ENCODE measurements around the gene PAMR1. TPM values are rescaled to one million over a fixed set of nuclear protein-coding genes. Genes with fewer than 3 reads are reported as not detected.

PAMR1 gene
- total RNA-seq, 1 donor from 2014 or later, result 209 TPM

DNA sequence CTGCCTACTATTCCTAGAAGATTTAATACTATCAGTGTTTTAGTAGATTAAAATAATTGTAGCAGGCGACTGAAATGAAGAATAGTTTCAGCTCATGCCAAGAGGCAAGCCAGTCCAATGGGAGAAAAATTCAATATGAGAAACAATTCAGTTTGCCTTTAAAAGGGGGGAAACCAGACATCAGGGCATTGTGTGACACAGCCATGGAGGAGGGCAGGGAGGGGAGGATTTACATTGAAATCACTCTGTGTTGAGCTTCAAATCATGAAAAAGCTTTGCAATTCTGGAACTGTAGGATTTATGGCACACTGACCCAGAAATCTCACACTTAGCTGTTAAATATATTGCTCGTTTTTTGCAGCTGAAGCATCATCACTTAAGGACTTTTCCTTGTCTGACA lies 110.6 kb downstream of the PAMR1 start:
- peaks cover 15% of the 10 kb centered on the region for H3K4me1 ChIP-seq
- peaks cover 22% of the 10 kb centered on the region for H3F3A ChIP-seq (ENCODE audit: low read depth)
- H3K9me3 ChIP-seq (ENCODE audit: low read depth), result no peaks in the 10 kb centered on the region
- Mint-ChIP-seq H3K27me3 (ENCODE audit: insufficient read depth, low read depth) (peaks cover 29% of the 10 kb centered on the region), H3K9me3 (no peaks in the 10 kb centered on the region), H3K27ac (no peak overlapping the region), H3K4me1 (peaks cover 24% of the 10 kb centered on the region), H3K4me3 (no peak overlapping the region), H3K36me3 (no peaks in the 10 kb centered on the region)
- DNase-seq (ENCODE audit: low spot score), result no peak
- no peak overlapping the region for H2AFZ ChIP-seq (replicated peaks)
- peaks cover 58% of the 10 kb centered on the region for H3K27me3 ChIP-seq
- no peaks in the 10 kb centered on the region for H3K36me3 ChIP-seq
- H3K4me3 ChIP-seq, result no peak overlapping the region
- peaks cover 27% of the 10 kb centered on the region for H4K20me1 ChIP-seq (ENCODE audit: low read depth)
- H3K27ac ChIP-seq, result no peak overlapping the region
- no peak for TF ChIP-seq EZH2phosphoT487 (IDR thresholded peaks at IDR 0.05)
- TF ChIP-seq EZH2 (IDR thresholded peaks at IDR 0.05), result no peak
- TF ChIP-seq, protein P1, sequence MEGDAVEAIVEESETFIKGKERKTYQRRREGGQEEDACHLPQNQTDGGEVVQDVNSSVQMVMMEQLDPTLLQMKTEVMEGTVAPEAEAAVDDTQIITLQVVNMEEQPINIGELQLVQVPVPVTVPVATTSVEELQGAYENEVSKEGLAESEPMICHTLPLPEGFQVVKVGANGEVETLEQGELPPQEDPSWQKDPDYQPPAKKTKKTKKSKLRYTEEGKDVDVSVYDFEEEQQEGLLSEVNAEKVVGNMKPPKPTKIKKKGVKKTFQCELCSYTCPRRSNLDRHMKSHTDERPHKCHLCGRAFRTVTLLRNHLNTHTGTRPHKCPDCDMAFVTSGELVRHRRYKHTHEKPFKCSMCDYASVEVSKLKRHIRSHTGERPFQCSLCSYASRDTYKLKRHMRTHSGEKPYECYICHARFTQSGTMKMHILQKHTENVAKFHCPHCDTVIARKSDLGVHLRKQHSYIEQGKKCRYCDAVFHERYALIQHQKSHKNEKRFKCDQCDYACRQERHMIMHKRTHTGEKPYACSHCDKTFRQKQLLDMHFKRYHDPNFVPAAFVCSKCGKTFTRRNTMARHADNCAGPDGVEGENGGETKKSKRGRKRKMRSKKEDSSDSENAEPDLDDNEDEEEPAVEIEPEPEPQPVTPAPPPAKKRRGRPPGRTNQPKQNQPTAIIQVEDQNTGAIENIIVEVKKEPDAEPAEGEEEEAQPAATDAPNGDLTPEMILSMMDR (IDR thresholded peaks at IDR 0.05), result no peak
- no peaks in the 10 kb centered on the region for H3K79me2 ChIP-seq (ENCODE audit: low read depth)
- no peak overlapping the region for H3K4me2 ChIP-seq
- no peak overlapping the region for H3K9ac ChIP-seq

DNA sequence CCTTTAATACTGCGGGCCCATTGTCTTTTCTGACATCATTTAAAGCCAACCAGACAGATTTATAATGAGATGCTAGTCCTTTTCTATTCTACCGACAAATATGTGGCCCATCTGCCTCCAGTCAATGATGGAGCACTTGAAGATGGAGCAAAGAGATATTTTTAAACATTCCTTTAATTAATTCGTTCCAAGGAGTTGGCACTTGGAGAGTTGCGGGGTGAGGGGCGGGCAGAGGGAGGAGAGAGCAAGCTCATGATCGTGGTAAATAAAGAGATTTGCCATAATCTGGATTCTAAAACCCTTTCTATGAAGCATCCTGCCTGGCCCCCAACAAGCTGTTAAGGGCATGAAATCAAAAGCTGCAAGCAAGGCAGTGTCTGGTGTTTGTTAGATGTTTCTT lies 111.1 kb downstream of the PAMR1 start:
- Mint-ChIP-seq H3K9me3 (no peaks in the 10 kb centered on the region), H3K4me1 (peaks cover 24% of the 10 kb centered on the region), H3K27ac (no peak overlapping the region), H3K27me3 (ENCODE audit: insufficient read depth, low read depth) (peaks cover 26% of the 10 kb centered on the region), H3K4me3 (no peak overlapping the region), H3K36me3 (no peaks in the 10 kb centered on the region)
- Histone ChIP-seq H2AFZ (replicated peaks) (no peak overlapping the region), H3K9me3 (ENCODE audit: low read depth) (no peaks in the 10 kb centered on the region), H3K27me3 (peaks cover 54% of the 10 kb centered on the region), H3K4me2 (no peak overlapping the region), H3K79me2 (ENCODE audit: low read depth) (no peaks in the 10 kb centered on the region), H3K4me3 (no peak overlapping the region), H3K36me3 (no peaks in the 10 kb centered on the region), H4K20me1 (ENCODE audit: low read depth) (peaks cover 27% of the 10 kb centered on the region), H3K9ac (no peak overlapping the region), H3F3A (ENCODE audit: low read depth) (peaks cover 17% of the 10 kb centered on the region), H3K27ac (no peak overlapping the region), H3K4me1 (peaks cover 13% of the 10 kb centered on the region)
- no peak for DNase-seq (ENCODE audit: low spot score)
- TF ChIP-seq, protein P1 (IDR thresholded peaks at IDR 0.05), result no peak
- TF ChIP-seq EZH2phosphoT487 (IDR thresholded peaks at IDR 0.05) (no peak), EZH2 (IDR thresholded peaks at IDR 0.05) (no peak)

DNA sequence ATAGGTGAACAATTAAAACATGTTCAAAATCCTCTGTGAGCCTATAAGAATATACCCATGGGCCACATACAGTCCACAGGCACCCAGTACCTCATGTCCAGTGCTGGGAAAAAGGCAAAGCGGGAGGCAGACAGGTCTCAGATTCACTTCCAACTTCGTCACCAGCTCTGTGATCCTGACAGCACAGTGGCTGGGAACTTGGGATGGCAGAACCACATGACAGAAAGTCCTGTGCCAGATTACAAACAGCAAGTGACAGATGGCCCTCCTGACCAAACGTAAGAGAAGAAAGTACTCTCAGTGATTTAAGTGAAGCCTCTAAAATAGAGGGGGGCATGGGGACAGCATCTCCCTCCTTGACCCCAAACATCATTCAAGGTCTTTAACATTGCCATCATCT lies 111.8 kb downstream of the PAMR1 start:
- Mint-ChIP-seq H3K27ac (no peak overlapping the region), H3K27me3 (ENCODE audit: insufficient read depth, low read depth) (peaks cover 24% of the 10 kb centered on the region), H3K36me3 (no peaks in the 10 kb centered on the region), H3K9me3 (no peaks in the 10 kb centered on the region), H3K4me1 (peaks cover 24% of the 10 kb centered on the region), H3K4me3 (no peak overlapping the region)
- no peaks in the 10 kb centered on the region for H3K36me3 ChIP-seq
- H4K20me1 ChIP-seq (ENCODE audit: low read depth), result peaks cover 25% of the 10 kb centered on the region
- no peak for DNase-seq (ENCODE audit: low spot score)
- no peak overlapping the region for H3K4me3 ChIP-seq
- H3F3A ChIP-seq (ENCODE audit: low read depth), result peaks cover 10% of the 10 kb centered on the region
- H3K27ac ChIP-seq, result no peak overlapping the region
- no peak overlapping the region for H3K9ac ChIP-seq
- no peak for TF ChIP-seq EZH2 (IDR thresholded peaks at IDR 0.05)
- TF ChIP-seq, protein P1 (IDR thresholded peaks at IDR 0.05), result no peak
- no peak for TF ChIP-seq EZH2phosphoT487 (IDR thresholded peaks at IDR 0.05)
- H2AFZ ChIP-seq (replicated peaks), result no peak overlapping the region
- H3K79me2 ChIP-seq (ENCODE audit: low read depth), result no peaks in the 10 kb centered on the region
- H3K9me3 ChIP-seq (ENCODE audit: low read depth), result no peaks in the 10 kb centered on the region
- no peak overlapping the region for H3K4me2 ChIP-seq
- H3K27me3 ChIP-seq, result peaks cover 46% of the 10 kb centered on the region
- H3K4me1 ChIP-seq, result peaks cover 9% of the 10 kb centered on the region
